Right forelimb (tissue), 1 donor: Measurements from ENCODE around the gene SLC35F1.
"Not testable (repeated sequence)": the region's sequence is repeated elsewhere in the genome, so short reads cannot be mapped to it uniquely, and the experiment has no call there.

Source experiments
- DNase-seq: peaks from one replicate; pipeline ENCODE4 v3.0.0-alpha.2; 2018

SLC35F1 gene

DNA sequence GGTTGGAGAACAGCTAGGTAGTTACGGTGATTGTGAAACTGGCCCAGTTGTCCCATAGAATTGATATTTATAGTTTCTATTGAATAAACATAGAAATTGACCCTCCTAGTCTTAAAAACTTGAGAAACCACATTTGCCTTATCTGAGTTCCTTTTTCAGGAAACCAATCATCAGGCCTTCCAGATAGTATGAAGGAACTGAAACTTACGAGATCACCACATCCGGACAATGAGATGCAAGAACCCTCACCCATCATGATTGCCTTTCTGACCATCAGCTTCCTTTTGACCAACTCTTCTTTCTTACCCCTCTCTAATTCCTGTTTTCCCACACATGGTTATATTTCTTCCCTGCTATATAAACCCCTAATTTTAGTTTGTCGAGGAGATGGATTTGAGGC lies 21.8 kb downstream of the SLC35F1 start:
- DNase-seq = no peak

DNA sequence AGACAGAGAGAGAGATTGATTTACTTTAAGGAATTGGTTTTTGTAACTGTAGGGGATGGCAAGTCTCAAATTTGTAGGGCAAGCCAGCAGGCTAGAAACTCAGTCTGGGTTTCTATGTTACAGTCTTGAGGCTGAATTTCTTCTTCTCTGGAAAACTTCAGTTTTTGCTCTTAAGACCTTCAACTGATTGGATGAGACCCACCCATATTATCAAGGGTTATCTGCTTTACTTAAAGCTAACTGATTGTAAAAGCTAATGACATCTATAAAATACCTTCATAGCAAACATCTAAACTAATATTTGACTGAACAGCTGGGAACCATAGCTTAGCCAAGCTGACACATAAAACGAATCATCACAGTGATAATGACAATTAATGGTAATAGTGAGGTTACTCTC lies 22.4 kb downstream of the SLC35F1 start:
- DNase-seq = no peak

DNA sequence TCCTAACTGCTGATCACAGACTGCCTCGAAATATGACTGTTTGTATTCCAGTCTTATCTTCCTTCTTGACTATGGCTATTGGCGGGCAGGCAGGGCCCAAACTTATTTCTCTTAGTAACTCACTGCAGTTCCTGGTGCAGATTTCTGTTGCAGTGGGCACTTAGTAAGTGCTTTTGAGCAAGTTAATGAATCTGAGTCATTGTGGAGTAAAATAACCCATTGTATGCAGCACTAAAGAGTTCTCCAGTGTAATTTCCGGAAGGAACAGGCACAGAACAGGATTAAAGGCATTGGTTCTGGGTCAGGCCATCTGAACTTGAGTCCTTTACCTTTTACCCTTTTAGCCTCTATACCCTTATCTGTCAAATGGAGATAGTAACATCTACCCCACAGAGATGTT lies 23.6 kb downstream of the SLC35F1 start:
- DNase-seq = no peak

DNA sequence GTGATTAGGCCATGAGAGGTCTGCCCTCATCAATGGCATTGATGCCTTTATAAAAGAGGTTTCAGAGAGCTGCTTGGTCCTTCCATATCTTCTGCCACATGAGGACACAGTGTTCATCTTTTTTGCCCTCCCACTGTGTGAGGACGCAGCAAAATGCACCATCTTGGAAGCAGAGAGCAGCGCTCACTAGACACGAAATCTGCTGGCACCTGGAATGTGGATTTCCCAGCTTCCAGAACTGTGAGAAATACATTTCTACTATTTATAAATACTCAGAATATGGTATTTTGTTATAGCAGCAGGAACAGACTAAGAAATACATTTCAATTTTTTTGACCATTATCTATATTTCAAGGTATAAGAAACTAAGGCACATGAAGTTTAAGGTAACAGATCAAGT lies 24.9 kb downstream of the SLC35F1 start:
- no peak for DNase-seq

DNA sequence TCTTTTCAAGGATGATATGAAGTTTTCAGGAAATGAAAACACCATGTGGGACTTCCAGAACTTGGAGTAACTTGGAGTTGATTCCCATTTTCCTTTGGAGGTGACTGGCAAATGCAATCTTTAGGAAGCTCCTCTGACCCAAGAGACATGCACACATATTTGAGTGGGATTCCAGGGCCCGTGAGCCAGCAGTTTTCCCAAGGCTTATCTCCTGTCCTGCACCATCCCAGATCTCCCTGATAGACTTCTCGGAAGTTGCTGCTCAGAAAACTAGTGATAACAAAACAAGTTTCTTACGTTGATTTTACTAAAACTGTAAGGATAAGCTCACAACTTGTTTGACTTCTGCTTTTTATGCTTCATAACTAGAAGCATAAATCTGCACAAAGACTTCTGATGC lies 25.6 kb downstream of the SLC35F1 start:
- DNase-seq = no peak

DNA sequence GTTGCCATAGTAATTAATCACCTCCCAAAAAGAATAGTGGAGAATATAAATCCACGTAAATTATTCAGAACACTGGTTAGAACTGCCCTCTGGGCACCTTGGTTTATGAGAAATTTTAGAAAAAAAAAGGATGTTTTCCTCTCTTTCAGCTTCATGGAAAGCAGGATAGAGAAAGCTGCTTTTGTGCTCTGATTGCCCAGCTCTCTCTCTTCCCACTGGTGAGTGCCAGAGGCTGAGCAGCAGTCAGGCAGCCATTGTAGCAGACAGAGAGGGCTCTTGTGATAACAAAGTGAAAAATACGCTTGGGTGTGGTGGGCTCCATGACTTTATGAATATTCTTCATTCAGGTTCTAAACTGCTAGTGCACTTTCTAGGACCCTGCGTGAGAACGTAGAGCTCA lies 26.4 kb downstream of the SLC35F1 start:
- DNase-seq = no peak

DNA sequence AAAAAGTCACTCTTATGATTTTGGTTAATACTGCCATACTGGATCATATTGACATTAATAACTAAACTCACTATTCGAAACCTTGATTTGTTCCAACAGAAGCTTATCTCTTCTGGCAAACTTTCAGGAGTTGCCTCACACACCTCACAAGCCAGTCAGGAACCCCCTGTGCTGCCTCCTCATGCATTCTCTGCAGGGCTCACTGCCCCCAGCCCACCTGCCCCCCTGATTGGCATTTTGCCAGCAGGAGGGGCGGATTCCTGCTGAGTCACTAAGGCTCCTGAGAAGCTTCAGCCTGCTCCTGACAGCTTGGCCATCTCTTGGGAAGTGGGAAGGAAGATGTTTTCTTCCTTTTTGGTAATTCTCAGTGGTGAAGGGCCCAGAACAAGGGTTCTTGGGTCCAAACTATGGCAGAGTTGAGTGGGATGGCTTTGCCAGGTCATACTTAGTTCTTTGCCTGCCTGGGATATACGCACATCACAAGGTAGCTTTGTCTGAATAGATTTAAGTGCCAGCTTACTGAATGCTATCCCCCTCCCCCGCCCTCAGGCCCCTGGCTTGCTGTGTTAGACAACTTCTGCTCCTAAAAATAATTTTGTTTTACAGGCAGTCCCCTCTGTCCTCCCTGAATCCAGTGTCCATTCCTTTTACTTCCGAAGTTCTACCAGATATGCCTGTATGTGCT lies 31.4 kb downstream of the SLC35F1 start:
- DNase-seq = no peak

DNA sequence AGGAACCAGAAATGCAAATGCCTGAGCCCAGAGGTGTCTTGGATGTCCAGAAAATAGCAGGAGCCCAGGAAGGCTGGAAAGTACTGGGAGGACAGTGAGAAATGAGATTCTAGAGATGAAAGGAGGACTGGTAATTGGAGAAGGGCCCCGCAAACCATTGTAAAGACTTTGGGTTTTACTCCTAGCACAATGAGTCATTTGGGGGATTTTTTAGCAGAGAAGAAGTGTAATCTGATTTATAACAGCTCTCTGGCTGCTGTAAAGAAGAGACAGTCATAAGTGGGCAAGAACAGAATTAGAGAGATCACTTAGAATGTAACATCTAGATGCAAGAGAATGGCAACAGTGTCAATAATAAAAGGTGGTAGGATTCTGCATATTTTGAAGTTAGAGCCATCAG lies 40.2 kb downstream of the SLC35F1 start:
- no peak for DNase-seq

DNA sequence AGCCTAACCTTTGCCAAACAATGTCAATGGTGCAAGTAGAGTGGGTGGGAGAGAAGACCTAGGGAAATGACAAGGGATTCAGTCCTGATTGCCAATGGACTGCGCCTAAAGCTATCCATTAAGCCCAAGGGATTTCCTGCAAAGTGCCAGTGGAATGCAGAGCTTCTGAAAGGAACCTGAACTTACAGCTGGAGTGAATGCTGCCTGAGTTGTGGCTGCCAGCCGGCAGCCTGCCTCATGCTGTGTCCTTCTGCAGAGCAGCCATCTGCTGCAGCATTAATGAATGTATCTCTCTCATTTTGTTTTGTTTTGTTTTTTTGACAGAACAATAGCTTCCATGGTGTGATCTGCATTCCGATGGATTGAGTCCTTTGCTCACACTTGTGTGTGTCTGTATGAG lies 44.7 kb downstream of the SLC35F1 start:
- no peak for DNase-seq

DNA sequence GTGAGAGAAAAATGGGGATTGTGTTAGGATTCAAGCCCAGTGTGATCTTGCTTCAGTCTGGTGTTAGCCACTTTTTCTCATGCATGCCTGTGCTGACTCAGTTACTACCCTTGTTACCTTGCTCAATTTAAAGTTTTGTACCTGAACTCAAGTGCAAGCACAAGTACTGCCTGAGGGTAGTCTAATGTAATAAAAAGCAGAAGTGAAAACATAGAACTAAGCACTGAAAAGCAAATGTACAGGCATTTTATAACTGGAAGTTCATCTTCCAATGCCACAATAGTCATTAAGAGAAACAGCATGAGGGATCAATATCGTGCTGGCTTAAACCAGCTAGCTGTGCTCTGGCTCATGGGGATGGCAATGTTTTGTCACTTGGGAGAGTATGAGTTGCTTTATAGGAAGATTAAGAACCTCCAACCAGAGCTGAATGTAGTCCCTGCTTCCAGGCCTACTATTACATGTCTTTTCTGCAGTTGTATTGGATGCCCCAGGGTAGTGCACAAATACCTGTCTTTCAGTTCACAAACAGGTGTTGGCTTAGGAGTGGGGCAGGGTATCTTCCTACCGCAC lies 48.7 kb downstream of the SLC35F1 start:
- no peak for DNase-seq

DNA sequence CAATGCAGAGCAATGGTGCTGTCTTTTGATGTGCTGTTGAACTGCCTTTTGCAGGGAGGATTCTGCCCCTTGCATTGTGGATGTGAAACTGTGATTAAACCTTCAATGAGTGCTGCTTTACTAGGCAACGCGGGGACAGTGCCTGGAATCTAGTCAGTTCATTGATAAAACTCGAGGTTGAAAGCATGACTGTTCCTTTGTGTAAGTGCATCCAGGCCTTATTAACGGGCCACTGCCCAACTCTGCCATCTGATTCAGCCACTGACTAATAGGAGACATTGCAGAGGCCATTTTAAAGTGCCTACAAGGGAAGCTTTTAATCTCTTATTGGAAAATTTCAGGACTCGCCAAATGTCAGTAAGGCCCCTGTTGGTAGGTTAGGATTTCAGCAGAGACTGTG lies 49.3 kb downstream of the SLC35F1 start:
- no peak for DNase-seq

DNA sequence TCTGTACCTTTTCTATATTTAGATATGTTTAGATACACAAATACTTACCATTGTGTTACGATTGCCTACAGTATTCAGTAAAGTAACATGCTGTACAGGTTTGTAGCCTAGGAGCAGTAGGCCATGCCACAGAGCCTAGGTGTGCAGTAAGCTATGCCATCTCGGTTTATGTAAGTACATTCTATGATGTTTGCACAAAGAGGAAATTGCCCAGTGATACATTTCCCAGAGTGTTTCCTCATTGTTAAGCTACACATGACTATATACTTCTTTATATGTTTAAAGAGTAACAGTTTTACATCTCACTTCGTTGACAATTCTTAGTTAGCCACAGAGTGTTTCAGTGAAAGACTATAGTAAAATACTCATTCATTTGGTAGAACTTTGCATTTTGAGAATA lies 51.5 kb downstream of the SLC35F1 start:
- DNase-seq = no peak

DNA sequence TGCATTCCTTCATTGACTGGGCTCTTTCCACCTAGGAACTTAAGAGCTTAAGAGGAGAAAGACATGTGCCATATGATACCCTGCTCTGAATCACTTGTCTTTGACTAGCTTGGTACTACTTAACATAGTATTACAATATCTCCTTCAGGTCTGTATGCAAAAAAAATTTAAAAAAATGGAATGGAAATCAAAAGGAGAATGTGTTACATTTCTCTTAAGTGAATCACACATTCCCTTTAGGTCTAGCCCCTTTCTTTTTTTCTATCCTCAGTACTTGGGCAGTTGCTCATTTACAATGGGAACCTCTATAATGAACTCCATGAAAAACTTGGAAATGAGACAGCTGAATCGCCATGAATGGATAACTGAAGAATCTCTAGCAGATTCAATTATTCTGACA lies 53.8 kb downstream of the SLC35F1 start:
- DNase-seq = no peak

DNA sequence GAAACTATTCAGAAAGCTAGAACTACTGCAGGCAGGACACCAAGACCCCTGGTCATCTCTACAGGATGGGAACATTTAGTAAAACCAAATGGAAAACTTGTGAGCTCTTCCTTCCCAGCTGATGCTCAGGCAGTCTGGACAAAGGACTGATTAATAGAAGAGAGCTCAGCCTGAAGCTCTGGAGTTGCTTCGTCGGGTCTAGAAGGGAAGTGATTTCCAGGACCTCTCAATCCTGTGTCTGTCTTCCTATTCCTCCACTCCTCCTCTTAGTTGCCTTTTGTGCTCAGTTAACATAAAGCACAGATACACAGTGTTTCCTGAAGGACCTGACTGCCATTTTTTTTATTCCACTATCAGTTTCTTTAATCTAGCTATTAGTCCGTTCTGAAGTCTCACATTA lies 54.2 kb downstream of the SLC35F1 start:
- DNase-seq = no peak

DNA sequence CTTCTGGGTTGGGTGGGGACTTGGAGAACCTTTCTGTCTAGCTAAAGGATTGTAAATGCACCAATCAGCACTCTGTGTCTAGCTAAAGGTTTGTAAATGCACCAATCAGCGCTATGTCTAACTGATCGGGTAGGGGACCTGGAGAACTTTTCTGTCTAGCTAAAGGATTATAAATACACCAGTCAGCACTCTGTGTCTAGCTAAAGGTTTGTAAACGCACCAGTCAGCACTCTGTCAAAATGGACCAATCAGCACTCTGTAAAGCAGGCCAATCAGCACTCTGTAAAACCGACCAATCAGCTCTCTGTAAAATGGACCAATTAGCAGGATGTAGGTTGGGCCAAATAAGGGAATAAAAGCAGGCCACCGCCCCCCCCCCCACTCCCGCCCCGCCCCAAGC lies 58.7 kb downstream of the SLC35F1 start:
- DNase-seq = not testable (repeated sequence)

DNA sequence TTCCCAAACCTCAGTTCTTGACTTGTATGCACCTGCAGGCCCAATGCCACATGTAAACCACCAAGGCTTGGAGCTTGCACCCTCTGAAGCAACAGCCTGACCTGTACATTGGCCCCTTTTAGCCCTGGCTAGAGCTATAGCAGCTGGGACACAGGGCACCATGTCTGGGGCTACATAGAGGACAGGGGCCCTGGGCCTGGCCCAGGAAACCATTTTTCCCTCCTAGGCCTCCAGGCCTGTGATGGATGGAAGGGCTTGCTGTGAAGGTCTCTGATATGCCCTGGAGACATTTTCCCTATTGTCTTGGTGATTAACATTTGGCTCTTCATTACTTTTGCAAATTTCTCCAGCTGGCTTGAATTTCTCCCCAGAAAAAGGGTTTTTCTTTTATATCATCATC lies 64.6 kb downstream of the SLC35F1 start:
- no peak for DNase-seq

DNA sequence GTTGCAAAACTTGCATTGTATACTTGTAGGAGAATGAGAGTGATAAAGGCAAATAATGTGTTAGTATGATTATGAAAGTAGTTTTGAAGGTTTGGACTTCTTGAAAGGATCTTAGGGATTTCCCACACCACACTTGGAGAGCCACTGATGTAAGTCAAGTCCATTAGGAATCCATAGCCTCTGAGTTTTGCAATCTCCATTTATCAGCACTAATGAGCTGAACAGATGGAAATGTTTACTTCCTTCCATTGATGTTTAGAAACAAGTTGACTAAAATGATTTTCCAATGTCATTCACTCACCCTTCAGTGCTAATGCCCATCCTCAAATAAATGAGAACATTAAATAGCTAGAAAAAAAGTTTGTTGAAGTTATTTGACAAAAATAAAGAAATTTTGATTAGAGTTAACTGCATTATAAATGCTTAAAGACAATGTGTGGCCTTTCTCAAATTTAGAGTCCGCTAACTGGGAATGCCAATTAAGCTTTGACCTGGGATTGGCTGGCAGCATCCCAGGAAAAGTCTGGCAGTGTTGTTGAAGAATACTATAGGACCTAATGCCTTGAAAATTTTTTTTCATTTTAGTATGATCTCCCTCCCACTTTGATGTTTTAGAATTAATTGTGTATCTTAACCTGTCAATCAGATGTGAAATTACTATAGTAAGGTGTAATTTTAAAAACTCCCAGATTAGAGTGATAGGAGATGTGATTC lies 68.0 kb downstream of the SLC35F1 start:
- DNase-seq = no peak

DNA sequence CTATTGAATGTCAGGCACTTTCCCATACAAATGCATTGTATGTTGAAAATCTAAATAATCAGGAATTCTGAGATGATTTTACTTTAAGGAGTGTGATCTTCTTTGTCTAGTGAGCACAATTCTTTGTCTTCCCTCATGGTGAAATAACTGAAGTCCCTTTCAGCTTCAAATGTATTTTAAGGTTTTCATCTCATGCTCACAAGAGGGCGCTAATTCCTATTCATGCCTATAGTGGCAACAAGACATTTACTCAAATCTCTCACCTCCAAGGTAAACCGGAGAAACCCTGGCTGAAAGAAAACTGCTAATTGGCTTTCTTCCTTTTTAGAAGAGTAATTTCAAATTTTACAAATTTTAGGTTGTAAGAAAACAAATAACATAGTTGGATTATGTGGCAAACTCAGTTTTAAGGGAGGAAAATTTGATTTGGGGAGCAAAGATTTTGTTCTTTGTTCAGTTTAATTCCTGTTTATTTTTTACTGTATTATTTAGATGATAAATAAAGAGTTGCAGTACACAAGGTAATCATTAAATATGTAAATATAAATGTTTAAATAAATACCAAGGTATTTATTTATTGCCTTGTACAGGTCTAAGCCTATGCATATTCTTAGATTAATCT lies 69.1 kb downstream of the SLC35F1 start:
- no peak for DNase-seq

DNA sequence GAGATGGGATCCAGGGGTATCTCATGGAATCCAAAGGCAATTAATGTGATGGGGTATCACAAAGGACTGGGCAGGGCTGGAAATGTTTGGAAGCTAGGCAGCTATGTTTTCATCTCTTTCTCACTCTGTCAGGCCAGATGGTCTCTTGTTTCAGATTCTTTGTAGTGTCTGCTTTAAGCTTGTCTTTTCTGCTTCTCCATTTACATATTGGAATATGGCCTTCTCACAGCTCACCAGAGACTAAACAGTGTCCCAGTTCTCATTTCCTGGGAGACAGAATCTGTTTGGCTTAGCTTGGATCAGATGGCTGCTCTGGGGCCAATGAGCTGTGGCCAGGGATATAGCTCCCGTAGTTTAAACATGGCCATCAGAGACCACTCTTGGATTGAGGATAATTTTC lies 78.9 kb downstream of the SLC35F1 start:
- DNase-seq = no peak

DNA sequence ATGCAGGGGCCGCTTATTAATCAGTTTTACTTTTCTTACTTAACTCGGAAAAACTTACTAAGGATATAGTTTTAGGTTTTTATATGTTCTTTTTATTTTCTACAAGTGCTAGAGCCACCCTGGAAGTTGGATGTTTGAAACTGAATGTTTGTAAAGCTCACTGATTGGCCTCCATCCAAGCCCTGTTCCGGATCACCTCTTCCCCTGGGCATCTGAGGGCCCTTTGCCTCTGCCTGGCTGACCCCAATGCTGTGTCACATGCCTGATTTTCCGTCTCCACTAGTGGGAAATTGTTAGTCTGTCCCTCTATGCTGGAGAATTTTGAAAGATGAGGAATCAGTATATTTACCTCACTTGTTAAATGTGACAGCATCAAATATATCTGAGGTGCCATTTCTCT lies 79.3 kb downstream of the SLC35F1 start:
- DNase-seq = no peak

DNA sequence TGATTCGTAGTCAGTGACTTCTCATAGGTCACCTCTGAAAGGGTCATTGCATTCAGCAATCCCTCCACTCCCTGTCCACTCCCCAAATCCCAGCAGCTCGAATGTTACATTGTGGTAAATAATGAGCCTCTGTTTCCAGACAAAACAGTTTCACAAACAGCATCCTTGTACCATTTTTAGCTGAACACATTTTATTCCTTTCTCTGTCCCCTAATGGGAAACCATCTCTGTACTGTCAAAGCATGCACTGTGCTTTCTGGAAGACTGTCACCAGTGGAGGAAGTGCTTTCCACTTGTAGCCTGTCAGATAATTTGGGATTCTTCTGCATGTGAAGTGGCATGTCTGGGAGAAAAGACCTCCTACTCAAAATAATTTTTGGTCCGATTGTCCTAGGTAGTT lies 82.0 kb downstream of the SLC35F1 start:
- DNase-seq = no peak

DNA sequence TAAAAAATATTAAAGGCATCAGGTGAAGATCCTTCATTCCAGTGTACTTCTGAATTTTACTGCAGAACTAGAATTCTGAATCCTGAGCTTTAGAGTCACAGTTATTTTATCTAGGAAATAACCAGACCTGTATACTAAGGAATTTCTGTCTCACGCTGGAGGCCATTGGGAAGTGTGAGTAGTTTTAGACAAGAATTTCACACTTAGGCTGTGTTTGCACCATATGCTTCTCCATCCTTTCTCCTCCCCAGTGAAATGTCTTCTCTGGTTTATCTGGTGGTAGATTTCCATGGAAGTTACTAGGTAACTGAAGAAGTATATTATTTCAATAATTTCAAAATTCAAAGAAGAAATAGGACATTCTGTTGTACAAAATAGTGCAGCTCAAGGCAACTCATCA lies 83.1 kb downstream of the SLC35F1 start:
- no peak for DNase-seq

DNA sequence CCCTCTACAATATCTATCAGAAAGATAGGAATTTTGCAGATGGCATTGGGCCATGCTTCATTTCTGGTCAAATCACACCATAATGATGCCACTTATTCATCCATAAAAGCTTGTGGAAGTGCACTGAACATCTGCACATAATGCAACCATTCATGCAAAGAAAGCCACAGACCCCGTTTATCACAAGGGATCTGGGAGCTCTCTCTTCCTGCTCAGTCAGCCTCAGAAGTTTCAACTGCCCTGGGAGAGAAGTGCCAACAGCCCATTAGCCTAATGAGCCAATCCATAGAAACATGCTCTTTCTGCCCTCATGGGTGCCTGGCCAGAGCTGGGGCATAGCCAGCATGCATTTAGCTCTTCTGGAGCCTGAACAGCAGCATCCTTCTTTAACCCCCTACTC lies 85.8 kb downstream of the SLC35F1 start:
- no peak for DNase-seq

DNA sequence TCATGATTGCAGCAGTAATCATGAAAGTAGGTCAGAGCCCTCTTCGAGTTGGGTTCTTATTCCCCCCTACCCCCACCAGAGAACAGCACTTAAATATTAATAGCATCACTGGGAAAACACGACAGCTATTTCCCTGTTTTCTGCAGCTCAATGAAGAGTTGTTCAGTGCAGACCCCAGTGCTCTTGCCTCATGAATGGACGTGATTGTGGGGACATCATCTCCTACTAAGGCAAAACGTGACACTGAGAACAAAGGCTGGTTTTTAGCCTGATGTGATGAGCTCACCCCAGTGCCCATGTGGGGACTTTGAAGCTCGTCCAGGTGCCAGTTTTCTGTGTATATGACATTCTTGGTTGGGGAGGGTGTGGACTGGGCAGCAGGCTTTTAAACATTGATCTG lies 105.9 kb downstream of the SLC35F1 start:
- no peak for DNase-seq
